ENCODE measurements around the gene IQSEC1. TPM values are rescaled to one million over a fixed set of nuclear protein-coding genes. Genes with fewer than 3 reads are reported as not detected.

The IQSEC1 gene
- total RNA-seq, 4 donors from 2014 or later: 31.9 to 35.8 (median 34.8) TPM

DNA sequence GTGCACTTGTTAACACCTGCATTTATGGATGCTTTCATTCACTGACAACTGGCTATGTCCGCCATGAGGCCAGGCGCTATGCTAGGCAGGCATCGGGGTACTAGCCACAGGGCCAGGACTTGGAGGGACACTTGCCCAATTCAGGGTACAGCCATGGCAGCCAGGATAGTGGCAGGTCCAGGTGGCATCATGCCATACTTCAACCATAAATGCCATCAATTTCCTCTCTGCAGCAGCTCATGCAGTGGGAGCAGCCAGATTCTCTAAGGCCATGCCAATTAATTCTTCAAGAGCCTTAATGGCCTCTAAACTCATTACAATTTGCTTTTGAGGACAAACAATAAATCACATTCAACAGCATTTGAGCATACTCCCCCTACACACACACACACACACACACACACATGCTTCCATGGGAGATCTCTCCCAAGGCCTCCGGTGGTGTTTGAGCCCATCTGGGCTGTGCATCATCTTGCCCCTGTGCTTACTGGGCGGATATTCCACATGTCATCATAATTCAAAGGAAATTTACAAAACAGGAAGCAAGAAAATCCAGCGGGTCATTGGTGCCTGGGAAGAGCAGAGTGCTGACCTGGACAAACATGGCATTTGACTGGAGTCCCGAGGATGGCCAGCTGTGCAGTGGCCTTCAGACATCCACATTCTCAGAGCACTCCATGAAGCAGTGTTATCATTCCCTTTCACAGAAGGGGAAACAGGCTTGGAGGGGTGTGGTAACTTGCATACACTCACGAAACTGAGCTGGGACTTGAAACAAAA is 109.1 kb downstream of the IQSEC1 start:
- intact Hi-C loops (cut with DNase I; ENCODE audit: low total_unique reads): no loop called here
- H3K4me3 ChIP-seq (ENCODE audit: low read depth, poor library complexity, severe bottlenecking): no peak overlapping the region
- TF ChIP-seq CTCF (IDR thresholded peaks at IDR 0.05) (no peak), POLR2A (IDR thresholded peaks at IDR 0.05) (no peak)
- DNase-seq (ENCODE audit: low spot score in 2 of 2): peak in 1 of 2 donors; percentile 47
- WGBS, 2 donors: 33 to 43% methylated on average over 8 of the region's 8 CpGs

GRCh38 chr3:12963231-12963896 is 109.9 kb downstream of the IQSEC1 start:
- intact Hi-C loops (cut with DNase I; ENCODE audit: low total_unique reads): no loop called here
- no peak for DNase-seq (ENCODE audit: low spot score in 2 of 2)

GRCh38 chr3:12962292-12962691 is 110.9 kb downstream of the IQSEC1 start:
- no peak overlapping the region for H3K4me3 ChIP-seq (ENCODE audit: low read depth, poor library complexity, severe bottlenecking)
- 34 to 47% methylated on average over 3 of the region's 3 CpGs for WGBS, 2 donors
- TF ChIP-seq CTCF (IDR thresholded peaks at IDR 0.05) (no peak), POLR2A (IDR thresholded peaks at IDR 0.05) (no peak)
- no peak for DNase-seq (ENCODE audit: low spot score in 2 of 2)
- intact Hi-C loops (cut with DNase I; ENCODE audit: low total_unique reads): no loop called here

More at GRCh38 chr3:12963231-12963896, 109.9 kb downstream of the IQSEC1 start:
- WGBS, 2 donors: 42 to 53% methylated on average over 7 of the region's 7 CpGs
- TF ChIP-seq POLR2A (IDR thresholded peaks at IDR 0.05): no peak
- no peak for TF ChIP-seq CTCF (IDR thresholded peaks at IDR 0.05)
- H3K4me3 ChIP-seq (ENCODE audit: low read depth, poor library complexity, severe bottlenecking): no peak overlapping the region

- intact Hi-C loops (cut with DNase I; ENCODE audit: low total_unique reads): no loop called here
- TF ChIP-seq POLR2A (IDR thresholded peaks at IDR 0.05) (no peak), CTCF (IDR thresholded peaks at IDR 0.05) (no peak)
- 94 to 96% methylated on average over 1 of the region's 1 CpG for WGBS, 2 donors
- no peak overlapping the region for H3K4me3 ChIP-seq (ENCODE audit: low read depth, poor library complexity, severe bottlenecking)
- no peak for DNase-seq (ENCODE audit: low spot score in 2 of 2)
Measured at GRCh38 chr3:12961697-12962036, 111.6 kb downstream of the IQSEC1 start.

DNA sequence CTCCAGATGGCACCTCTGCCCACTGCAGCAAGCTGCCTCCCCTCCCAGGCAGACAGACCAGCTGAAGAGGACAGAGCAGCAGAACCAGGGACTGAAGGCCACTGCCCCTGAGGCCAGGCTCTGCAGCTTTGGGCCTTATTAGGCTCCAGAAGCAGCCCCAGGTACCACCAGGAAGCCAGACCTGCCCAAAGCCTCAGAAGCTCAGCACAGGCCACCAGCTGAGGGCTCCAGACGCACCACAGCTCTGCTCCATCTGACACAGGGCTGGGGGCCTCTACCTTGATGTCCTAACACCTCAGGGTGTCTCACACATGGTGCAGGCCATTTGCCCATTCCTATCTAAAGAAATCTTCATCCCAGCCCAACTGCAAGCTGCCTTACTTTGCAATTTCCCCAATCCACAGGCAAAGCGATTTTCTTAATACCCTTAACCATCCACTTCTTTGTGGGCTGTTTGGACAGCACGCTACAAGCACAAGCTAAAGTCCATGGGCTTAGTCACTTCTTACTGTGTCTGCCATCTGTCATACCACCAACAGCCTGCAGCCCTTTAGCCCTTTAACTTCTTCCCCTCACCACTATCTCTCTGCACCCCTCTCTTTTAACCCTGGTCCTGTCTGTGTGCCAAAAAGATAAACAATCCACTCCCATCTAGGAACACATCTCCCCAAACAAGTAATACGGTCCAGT is 112.1 kb downstream of the IQSEC1 start:
- 78 to 83% methylated on average over 4 of the region's 4 CpGs for WGBS, 2 donors
- DNase-seq (ENCODE audit: low spot score in 2 of 2): no peak
- intact Hi-C loops (cut with DNase I; ENCODE audit: low total_unique reads): no loop called here
- H3K4me3 ChIP-seq (ENCODE audit: low read depth, poor library complexity, severe bottlenecking): no peak overlapping the region
- TF ChIP-seq CTCF (IDR thresholded peaks at IDR 0.05) (no peak), POLR2A (IDR thresholded peaks at IDR 0.05) (no peak)

All from lower leg skin (tissue), 4 donors.